ENCODE data around the gene PMM2.

DNA sequence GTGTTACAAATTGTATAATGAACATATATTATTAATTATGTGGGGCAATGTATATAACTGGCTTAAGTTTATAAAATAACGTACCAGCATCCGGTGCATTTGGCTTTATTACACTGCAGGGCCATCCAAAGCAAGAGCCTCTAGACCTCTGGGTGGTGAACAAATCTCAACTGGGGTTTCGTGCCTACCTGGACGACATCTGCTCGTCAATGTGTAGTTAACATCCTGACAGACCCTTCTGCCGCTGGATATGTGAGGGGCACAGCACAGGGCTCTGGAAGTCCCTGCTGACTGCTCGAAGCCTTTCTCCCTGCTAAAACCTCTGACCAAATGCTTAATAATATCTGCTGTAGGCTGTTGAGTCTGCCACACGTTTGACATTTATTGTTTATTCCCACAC, 2.5 kb upstream of the PMM2 start:
- TF ChIP-seq, protein P1, sequence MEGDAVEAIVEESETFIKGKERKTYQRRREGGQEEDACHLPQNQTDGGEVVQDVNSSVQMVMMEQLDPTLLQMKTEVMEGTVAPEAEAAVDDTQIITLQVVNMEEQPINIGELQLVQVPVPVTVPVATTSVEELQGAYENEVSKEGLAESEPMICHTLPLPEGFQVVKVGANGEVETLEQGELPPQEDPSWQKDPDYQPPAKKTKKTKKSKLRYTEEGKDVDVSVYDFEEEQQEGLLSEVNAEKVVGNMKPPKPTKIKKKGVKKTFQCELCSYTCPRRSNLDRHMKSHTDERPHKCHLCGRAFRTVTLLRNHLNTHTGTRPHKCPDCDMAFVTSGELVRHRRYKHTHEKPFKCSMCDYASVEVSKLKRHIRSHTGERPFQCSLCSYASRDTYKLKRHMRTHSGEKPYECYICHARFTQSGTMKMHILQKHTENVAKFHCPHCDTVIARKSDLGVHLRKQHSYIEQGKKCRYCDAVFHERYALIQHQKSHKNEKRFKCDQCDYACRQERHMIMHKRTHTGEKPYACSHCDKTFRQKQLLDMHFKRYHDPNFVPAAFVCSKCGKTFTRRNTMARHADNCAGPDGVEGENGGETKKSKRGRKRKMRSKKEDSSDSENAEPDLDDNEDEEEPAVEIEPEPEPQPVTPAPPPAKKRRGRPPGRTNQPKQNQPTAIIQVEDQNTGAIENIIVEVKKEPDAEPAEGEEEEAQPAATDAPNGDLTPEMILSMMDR (IDR thresholded peaks at IDR 0.05; ENCODE audit: extremely low read depth in 1 of 2, insufficient read depth in 1 of 2, low read depth in 1 of 2, low read length in 2 of 2), result no peak
- no peak for TF ChIP-seq JUN (IDR thresholded peaks at IDR 0.05; ENCODE audit: borderline replicate concordance, insufficient read depth, insufficient read length, low read depth)
- TF ChIP-seq POLR2A (IDR thresholded peaks at IDR 0.05; ENCODE audit: low read depth, low read length), result no peak
